ENCODE data around the gene USP3. TPM values are rescaled to one million over a fixed set of nuclear protein-coding genes. Genes with fewer than 3 reads are reported as not detected.

The USP3 gene
- total and polyA plus RNA-seq, 2 of the 13 experiments (the other 11 are each of a cell fraction or from before 2014, with no cell fraction given), result 14.3 to 61.2 TPM

DNA sequence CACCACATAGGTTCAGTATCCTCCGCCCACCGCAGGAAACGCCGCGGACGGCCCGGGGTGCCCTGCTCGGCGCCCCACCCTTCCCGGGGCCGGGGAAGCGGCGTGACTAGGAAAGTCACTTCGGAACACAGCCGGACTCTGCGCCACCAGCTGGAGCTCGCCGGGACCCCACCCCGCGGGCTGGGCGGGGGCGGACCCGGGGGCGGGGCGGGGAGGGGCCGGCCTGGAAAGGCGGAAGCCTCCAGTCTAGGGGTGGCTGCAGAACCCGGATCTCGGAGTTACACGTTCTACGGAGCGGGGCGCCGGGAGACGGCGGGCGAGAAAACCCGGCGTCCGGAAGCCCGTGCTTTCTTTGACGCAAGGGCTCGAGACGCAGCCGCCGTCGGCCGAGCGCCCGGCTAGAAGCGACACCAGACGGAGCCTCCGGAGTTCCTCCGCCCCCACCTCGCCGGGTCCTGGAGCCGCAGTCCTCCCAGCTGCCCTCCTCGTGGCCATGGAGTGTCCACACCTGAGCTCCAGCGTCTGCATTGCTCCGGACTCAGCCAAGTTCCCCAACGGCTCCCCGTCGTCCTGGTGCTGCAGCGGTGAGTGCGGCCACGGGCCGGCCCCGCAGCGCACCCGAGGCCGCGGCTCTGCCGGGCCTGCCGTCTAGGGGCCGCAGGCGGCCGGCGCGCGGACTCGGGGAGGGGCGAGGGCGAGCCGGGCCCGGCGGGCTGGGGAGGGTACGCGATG, at the start of gene USP3 (continued):
- TF ChIP-seq FOXA1 (IDR thresholded peaks at IDR 0.05) (no peak), FOXA1 (CRISPR knock-in tag; IDR thresholded peaks at IDR 0.05) (no peak; the same call in 1 of the 2 replicates), ZFY (CRISPR knock-in tag; IDR thresholded peaks at IDR 0.05) (peak; percentile 91), ETV6 (CRISPR knock-in tag; conservative IDR thresholded peaks at IDR 0.05) (no peak), REXO4 (CRISPR knock-in tag; IDR thresholded peaks at IDR 0.05; ENCODE audit: borderline replicate concordance) (no peak; the same call in 1 of the 2 replicates), ZNF619 (CRISPR knock-in tag; IDR thresholded peaks at IDR 0.05) (no peak), ZNF230 (CRISPR knock-in tag; IDR thresholded peaks at IDR 0.05) (no peak), CENPX (CRISPR knock-in tag; IDR thresholded peaks at IDR 0.05) (no peak), ARNTL (CRISPR knock-in tag; IDR thresholded peaks at IDR 0.05) (0 out of 2 replicates have a peak, but pooled peaks have one; percentile 23), KDM1A (CRISPR knock-in tag; IDR thresholded peaks at IDR 0.05) (no peak), ZNF782 (CRISPR knock-in tag; IDR thresholded peaks at IDR 0.05; ENCODE audit: borderline replicate concordance) (no peak; the same call in 1 of the 2 replicates), RELA (CRISPR knock-in tag; IDR thresholded peaks at IDR 0.05) (no peak), MTA3 (CRISPR knock-in tag; IDR thresholded peaks at IDR 0.05) (no peak), ZBTB7B (CRISPR knock-in tag; IDR thresholded peaks at IDR 0.05) (no peak), PCBP1 (IDR thresholded peaks at IDR 0.05; ENCODE audit: borderline replicate concordance, low read depth, low read length) (peak; percentile 82; the same call in 1 of the 2 replicates)
- TF ChIP-seq, protein P1, sequence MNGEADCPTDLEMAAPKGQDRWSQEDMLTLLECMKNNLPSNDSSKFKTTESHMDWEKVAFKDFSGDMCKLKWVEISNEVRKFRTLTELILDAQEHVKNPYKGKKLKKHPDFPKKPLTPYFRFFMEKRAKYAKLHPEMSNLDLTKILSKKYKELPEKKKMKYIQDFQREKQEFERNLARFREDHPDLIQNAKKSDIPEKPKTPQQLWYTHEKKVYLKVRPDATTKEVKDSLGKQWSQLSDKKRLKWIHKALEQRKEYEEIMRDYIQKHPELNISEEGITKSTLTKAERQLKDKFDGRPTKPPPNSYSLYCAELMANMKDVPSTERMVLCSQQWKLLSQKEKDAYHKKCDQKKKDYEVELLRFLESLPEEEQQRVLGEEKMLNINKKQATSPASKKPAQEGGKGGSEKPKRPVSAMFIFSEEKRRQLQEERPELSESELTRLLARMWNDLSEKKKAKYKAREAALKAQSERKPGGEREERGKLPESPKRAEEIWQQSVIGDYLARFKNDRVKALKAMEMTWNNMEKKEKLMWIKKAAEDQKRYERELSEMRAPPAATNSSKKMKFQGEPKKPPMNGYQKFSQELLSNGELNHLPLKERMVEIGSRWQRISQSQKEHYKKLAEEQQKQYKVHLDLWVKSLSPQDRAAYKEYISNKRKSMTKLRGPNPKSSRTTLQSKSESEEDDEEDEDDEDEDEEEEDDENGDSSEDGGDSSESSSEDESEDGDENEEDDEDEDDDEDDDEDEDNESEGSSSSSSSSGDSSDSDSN (CRISPR knock-in tag; IDR thresholded peaks at IDR 0.05), result peak; percentile 97
- TF ChIP-seq, protein P2, sequence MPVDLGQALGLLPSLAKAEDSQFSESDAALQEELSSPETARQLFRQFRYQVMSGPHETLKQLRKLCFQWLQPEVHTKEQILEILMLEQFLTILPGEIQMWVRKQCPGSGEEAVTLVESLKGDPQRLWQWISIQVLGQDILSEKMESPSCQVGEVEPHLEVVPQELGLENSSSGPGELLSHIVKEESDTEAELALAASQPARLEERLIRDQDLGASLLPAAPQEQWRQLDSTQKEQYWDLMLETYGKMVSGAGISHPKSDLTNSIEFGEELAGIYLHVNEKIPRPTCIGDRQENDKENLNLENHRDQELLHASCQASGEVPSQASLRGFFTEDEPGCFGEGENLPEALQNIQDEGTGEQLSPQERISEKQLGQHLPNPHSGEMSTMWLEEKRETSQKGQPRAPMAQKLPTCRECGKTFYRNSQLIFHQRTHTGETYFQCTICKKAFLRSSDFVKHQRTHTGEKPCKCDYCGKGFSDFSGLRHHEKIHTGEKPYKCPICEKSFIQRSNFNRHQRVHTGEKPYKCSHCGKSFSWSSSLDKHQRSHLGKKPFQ (CRISPR knock-in tag; IDR thresholded peaks at IDR 0.05; ENCODE audit: insufficient replicate concordance), result peak; percentile 24
- TF ChIP-seq, protein P3, sequence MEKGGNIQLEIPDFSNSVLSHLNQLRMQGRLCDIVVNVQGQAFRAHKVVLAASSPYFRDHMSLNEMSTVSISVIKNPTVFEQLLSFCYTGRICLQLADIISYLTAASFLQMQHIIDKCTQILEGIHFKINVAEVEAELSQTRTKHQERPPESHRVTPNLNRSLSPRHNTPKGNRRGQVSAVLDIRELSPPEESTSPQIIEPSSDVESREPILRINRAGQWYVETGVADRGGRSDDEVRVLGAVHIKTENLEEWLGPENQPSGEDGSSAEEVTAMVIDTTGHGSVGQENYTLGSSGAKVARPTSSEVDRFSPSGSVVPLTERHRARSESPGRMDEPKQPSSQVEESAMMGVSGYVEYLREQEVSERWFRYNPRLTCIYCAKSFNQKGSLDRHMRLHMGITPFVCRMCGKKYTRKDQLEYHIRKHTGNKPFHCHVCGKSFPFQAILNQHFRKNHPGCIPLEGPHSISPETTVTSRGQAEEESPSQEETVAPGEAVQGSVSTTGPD (CRISPR knock-in tag; IDR thresholded peaks at IDR 0.05), result no peak
- TF ChIP-seq, protein P4, sequence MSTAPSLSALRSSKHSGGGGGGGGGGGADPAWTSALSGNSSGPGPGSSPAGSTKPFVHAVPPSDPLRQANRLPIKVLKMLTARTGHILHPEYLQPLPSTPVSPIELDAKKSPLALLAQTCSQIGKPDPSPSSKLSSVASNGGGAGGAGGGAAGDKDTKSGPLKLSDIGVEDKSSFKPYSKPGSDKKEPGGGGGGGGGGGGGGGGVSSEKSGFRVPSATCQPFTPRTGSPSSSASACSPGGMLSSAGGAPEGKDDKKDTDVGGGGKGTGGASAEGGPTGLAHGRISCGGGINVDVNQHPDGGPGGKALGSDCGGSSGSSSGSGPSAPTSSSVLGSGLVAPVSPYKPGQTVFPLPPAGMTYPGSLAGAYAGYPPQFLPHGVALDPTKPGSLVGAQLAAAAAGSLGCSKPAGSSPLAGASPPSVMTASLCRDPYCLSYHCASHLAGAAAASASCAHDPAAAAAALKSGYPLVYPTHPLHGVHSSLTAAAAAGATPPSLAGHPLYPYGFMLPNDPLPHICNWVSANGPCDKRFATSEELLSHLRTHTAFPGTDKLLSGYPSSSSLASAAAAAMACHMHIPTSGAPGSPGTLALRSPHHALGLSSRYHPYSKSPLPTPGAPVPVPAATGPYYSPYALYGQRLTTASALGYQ (CRISPR knock-in tag; IDR thresholded peaks at IDR 0.05), result peak; percentile 34; the same call in 1 of the 2 replicates
- TF ChIP-seq, protein P5, sequence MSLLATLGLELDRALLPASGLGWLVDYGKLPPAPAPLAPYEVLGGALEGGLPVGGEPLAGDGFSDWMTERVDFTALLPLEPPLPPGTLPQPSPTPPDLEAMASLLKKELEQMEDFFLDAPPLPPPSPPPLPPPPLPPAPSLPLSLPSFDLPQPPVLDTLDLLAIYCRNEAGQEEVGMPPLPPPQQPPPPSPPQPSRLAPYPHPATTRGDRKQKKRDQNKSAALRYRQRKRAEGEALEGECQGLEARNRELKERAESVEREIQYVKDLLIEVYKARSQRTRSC (CRISPR knock-in tag; IDR thresholded peaks at IDR 0.05; ENCODE audit: low read depth), result no peak
- TF ChIP-seq, protein P6, sequence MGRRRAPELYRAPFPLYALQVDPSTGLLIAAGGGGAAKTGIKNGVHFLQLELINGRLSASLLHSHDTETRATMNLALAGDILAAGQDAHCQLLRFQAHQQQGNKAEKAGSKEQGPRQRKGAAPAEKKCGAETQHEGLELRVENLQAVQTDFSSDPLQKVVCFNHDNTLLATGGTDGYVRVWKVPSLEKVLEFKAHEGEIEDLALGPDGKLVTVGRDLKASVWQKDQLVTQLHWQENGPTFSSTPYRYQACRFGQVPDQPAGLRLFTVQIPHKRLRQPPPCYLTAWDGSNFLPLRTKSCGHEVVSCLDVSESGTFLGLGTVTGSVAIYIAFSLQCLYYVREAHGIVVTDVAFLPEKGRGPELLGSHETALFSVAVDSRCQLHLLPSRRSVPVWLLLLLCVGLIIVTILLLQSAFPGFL (CRISPR knock-in tag; IDR thresholded peaks at IDR 0.05), result no peak

Data from HepG2 (cell line).